ENCODE results near the gene VWA3A. TPM values are rescaled to one million over a fixed set of nuclear protein-coding genes. Genes with fewer than 3 reads are reported as not detected.

The VWA3A gene
- total RNA-seq, 2 donors from 2014 or later = not detected

GRCh38 chr16:22078656-22079055 lies 13.7 kb upstream of the VWA3A start:
- Histone ChIP-seq H3K4me3 (no peak overlapping the region), H3K9me3 (no peaks in the 10 kb centered on the region), H3K27me3 (no peaks in the 10 kb centered on the region), H3K4me1 (no peaks in the 10 kb centered on the region), H3K36me3 (peaks cover 6% of the 10 kb centered on the region), H3K27ac (no peak overlapping the region)
- no peak for DNase-seq (ENCODE audit: low spot score)
- no peak for TF ChIP-seq CTCF (IDR thresholded peaks at IDR 0.05)

GRCh38 chr16:22081050-22081449 lies 11.3 kb upstream of the VWA3A start:
- Histone ChIP-seq H3K4me3 (no peak overlapping the region), H3K36me3 (peaks cover 2% of the 10 kb centered on the region), H3K9me3 (no peaks in the 10 kb centered on the region), H3K27me3 (no peaks in the 10 kb centered on the region), H3K4me1 (no peaks in the 10 kb centered on the region), H3K27ac (no peak overlapping the region)
- no peak for TF ChIP-seq CTCF (IDR thresholded peaks at IDR 0.05)
- no peak for DNase-seq (ENCODE audit: low spot score)

- no peaks in the 10 kb centered on the region for H3K27me3 ChIP-seq
- H3K36me3 ChIP-seq = no peaks in the 10 kb centered on the region
- no peaks in the 10 kb centered on the region for H3K4me1 ChIP-seq
- no peaks in the 10 kb centered on the region for H3K9me3 ChIP-seq
- no peak overlapping the region for H3K4me3 ChIP-seq
- TF ChIP-seq CTCF (IDR thresholded peaks at IDR 0.05) = no peak
- no peak for DNase-seq (ENCODE audit: low spot score)
- H3K27ac ChIP-seq = no peak overlapping the region
Measured at GRCh38 chr16:22086440-22086839, 5.9 kb upstream of the VWA3A start.

GRCh38 chr16:22088642-22089041 lies 3.7 kb upstream of the VWA3A start:
- H3K9me3 ChIP-seq = no peaks in the 10 kb centered on the region
- no peak for DNase-seq (ENCODE audit: low spot score)
- no peak overlapping the region for H3K27ac ChIP-seq

GRCh38 chr16:22089910-22090309 lies 2.4 kb upstream of the VWA3A start:
- Histone ChIP-seq H3K9me3 (no peaks in the 10 kb centered on the region), H3K4me1 (peaks cover 0 to 10% of the 10 kb centered on the region in 2 donors), H3K36me3 (no peaks in the 10 kb centered on the region), H3K27ac (no peak overlapping the region), H3K27me3 (no peaks in the 10 kb centered on the region), H3K4me3 (no peak overlapping the region)
- DNase-seq (ENCODE audit: low spot score) = no peak
- no peak for TF ChIP-seq CTCF (IDR thresholded peaks at IDR 0.05)

More at GRCh38 chr16:22088642-22089041, 3.7 kb upstream of the VWA3A start:
- H3K36me3 ChIP-seq = no peaks in the 10 kb centered on the region
- H3K4me3 ChIP-seq = no peak overlapping the region
- no peaks in the 10 kb centered on the region for H3K27me3 ChIP-seq
- TF ChIP-seq CTCF (IDR thresholded peaks at IDR 0.05) = no peak
- peaks cover 0 to 10% of the 10 kb centered on the region in 2 donors for H3K4me1 ChIP-seq

- no peak for TF ChIP-seq CTCF (IDR thresholded peaks at IDR 0.05)
- Histone ChIP-seq H3K4me3 (no peak overlapping the region), H3K4me1 (peaks cover 0 to 10% of the 10 kb centered on the region in 2 donors), H3K27ac (no peak overlapping the region), H3K36me3 (no peaks in the 10 kb centered on the region), H3K9me3 (no peaks in the 10 kb centered on the region), H3K27me3 (no peaks in the 10 kb centered on the region)
- DNase-seq (ENCODE audit: low spot score) = no peak
Measured at GRCh38 chr16:22091721-22092120, 620 bp upstream of the VWA3A start.
